NB4 (cell line): ENCODE data around the gene CHAC1.

Experiments used
- MYC ChIP-seq: IDR thresholded peaks from 2 replicates; pipeline ENCODE4 v1.6.1; 2011; ENCODE audit warnings: low read depth, low read length
- POLR2A ChIP-seq: IDR thresholded peaks from 2 replicates; pipeline ENCODE4 v1.6.1; 2011; ENCODE audit warnings: mild to moderate bottlenecking; ENCODE audit not compliant: insufficient read length; ENCODE audit errors: extremely low read depth
- TF ChIP-seq, protein P1 (sequence below): IDR thresholded peaks from one replicate; pipeline ENCODE4 v1.5.1; 2012; ENCODE audit warnings: low read depth, low read length
- TF ChIP-seq, protein P2 (sequence below): IDR thresholded peaks from 2 replicates; pipeline ENCODE4 v1.6.1; 2011; ENCODE audit warnings: low read depth, low read length

DNA sequence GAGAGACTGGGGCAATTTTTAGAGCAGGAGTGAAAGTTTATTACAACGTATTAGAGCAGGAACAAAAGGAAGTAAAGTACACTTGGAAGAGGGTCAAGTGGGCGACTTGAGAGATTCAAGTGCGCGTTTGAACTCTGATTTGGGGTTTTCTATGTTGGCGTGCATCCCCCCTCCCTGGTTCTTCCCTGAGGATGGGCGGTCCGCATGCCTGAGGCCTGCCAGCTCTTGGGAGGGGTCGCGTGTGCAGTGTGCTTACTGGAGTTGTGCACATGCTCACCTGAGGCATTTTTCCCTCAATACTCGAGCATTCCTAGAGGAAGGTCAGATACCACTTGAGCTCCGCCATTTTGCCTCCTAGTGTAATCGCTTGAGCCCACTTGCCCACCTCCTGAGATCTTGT is 10.4 kb upstream of the CHAC1 start:
- TF ChIP-seq POLR2A (no peak), MYC (no peak)
- TF ChIP-seq, protein P1, sequence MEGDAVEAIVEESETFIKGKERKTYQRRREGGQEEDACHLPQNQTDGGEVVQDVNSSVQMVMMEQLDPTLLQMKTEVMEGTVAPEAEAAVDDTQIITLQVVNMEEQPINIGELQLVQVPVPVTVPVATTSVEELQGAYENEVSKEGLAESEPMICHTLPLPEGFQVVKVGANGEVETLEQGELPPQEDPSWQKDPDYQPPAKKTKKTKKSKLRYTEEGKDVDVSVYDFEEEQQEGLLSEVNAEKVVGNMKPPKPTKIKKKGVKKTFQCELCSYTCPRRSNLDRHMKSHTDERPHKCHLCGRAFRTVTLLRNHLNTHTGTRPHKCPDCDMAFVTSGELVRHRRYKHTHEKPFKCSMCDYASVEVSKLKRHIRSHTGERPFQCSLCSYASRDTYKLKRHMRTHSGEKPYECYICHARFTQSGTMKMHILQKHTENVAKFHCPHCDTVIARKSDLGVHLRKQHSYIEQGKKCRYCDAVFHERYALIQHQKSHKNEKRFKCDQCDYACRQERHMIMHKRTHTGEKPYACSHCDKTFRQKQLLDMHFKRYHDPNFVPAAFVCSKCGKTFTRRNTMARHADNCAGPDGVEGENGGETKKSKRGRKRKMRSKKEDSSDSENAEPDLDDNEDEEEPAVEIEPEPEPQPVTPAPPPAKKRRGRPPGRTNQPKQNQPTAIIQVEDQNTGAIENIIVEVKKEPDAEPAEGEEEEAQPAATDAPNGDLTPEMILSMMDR = no peak
- TF ChIP-seq, protein P2, sequence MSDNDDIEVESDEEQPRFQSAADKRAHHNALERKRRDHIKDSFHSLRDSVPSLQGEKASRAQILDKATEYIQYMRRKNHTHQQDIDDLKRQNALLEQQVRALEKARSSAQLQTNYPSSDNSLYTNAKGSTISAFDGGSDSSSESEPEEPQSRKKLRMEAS = no peak
